Trophoblast cell (in vitro differentiated cells and primary cell): ENCODE data around the gene ERC1.

ENCODE experiments used
- DNase-seq, 2 donors: peaks; one replicate each; pipeline ENCODE4 v3.0.0-alpha.2; 2016
- H2AFZ ChIP-seq: 2 replicates; pipeline ENCODE4 v1.6.1; 2013; ENCODE audit warnings: low read length, moderate library complexity, mild to moderate bottlenecking; ENCODE audit not compliant: insufficient read depth, poor library complexity
- H2AK5ac ChIP-seq: 2 replicates; pipeline ENCODE4 v1.6.1; 2013; ENCODE audit warnings: mild to moderate bottlenecking, low read length
- H2BK120ac ChIP-seq: 2 replicates; pipeline ENCODE4 v1.6.1; 2013; ENCODE audit warnings: low read length, mild to moderate bottlenecking, moderate library complexity; ENCODE audit not compliant: insufficient read depth, poor library complexity
- H2BK12ac ChIP-seq: 2 replicates; pipeline ENCODE4 v1.6.1; 2013; ENCODE audit warnings: mild to moderate bottlenecking, low read length, moderate library complexity
- H2BK5ac ChIP-seq: 2 replicates; pipeline ENCODE4 v1.6.1; 2013; ENCODE audit warnings: low read length, low read depth, moderate library complexity, mild to moderate bottlenecking; ENCODE audit not compliant: poor library complexity
- H3K14ac ChIP-seq: 2 replicates; pipeline ENCODE4 v1.6.1; 2013; ENCODE audit warnings: mild to moderate bottlenecking, low read length
- H3K18ac ChIP-seq: 2 replicates; pipeline ENCODE4 v1.6.1; 2013; ENCODE audit warnings: mild to moderate bottlenecking, low read length
- H3K23ac ChIP-seq: 2 replicates; pipeline ENCODE4 v1.6.1; 2013; ENCODE audit warnings: low read length
- H3K27ac ChIP-seq: 2 replicates; pipeline ENCODE4 v1.5.1; 2013; ENCODE audit warnings: low read depth, mild to moderate bottlenecking, inconsistent platforms, low read length, moderate library complexity
- H3K27me3 ChIP-seq: 2 replicates; pipeline ENCODE4 v1.6.1; 2013; ENCODE audit warnings: inconsistent platforms, mild to moderate bottlenecking, low read length, moderate library complexity; ENCODE audit not compliant: insufficient read depth
- H3K36me3 ChIP-seq, 2 experiments: 1 replicate in 1 of 2; 2 replicates in 1 of 2; pipeline ENCODE4 v1.6.1; 2013; ENCODE audit warnings: low read length in 2 of 2, mild to moderate bottlenecking in 2 of 2, moderate library complexity in 1 of 2; ENCODE audit not compliant: insufficient read depth in 2 of 2, control insufficient read depth in 1 of 2
- H3K4ac ChIP-seq: 2 replicates; pipeline ENCODE4 v1.6.1; 2013; ENCODE audit warnings: low read depth, mild to moderate bottlenecking, low read length, moderate library complexity
- H3K4me1 ChIP-seq, 2 experiments: 1 replicate in 1 of 2; 2 replicates in 1 of 2; pipeline ENCODE4 v1.6.1; 2013; ENCODE audit warnings: low read length in 2 of 2, mild to moderate bottlenecking in 2 of 2, moderate library complexity in 1 of 2; ENCODE audit not compliant: insufficient read depth in 2 of 2, control insufficient read depth in 1 of 2
- H3K4me2 ChIP-seq: 2 replicates; pipeline ENCODE4 v1.6.1; 2013; ENCODE audit warnings: inconsistent platforms, mild to moderate bottlenecking, low read length, moderate library complexity
- H3K4me3 ChIP-seq: 2 replicates; pipeline ENCODE4 v1.5.1; 2013; ENCODE audit warnings: mild to moderate bottlenecking, low read depth, low read length, inconsistent platforms
- H3K79me1 ChIP-seq: one replicate; pipeline ENCODE4 v1.6.1; 2013; ENCODE audit warnings: low read length
- H3K79me2 ChIP-seq: 2 replicates; pipeline ENCODE4 v1.6.1; 2013; ENCODE audit warnings: low read length, mild to moderate bottlenecking; ENCODE audit not compliant: control insufficient read depth, insufficient read depth, poor library complexity
- H3K9ac ChIP-seq: 2 replicates; pipeline ENCODE4 v1.6.1; 2013; ENCODE audit warnings: mild to moderate bottlenecking, low read length
- H3K9me3 ChIP-seq: 2 replicates; pipeline ENCODE4 v1.6.1; 2013; ENCODE audit warnings: low read depth, mild to moderate bottlenecking, control low read depth, inconsistent platforms, low read length; ENCODE audit not compliant: insufficient read depth
- H4K12ac ChIP-seq: 2 replicates; pipeline ENCODE4 v1.6.1; 2013; ENCODE audit warnings: low read depth, mild to moderate bottlenecking, low read length, moderate library complexity
- H4K8ac ChIP-seq: 2 replicates; pipeline ENCODE4 v1.6.1; 2013; ENCODE audit warnings: low read depth, mild to moderate bottlenecking, low read length, moderate library complexity
- H4K91ac ChIP-seq: one replicate; pipeline ENCODE4 v1.6.1; 2013; ENCODE audit warnings: low read depth, mild to moderate bottlenecking, low read length, moderate library complexity
- WGBS: extraction: QIAGEN DNeasy Blood & Tissue Kit; methylation state at CpG from one replicate; pipeline ENCODE4 v1.1.7; 2013; ENCODE audit warnings: missing lambda C conversion rate; ENCODE audit not compliant: insufficient read length, insufficient coverage; ENCODE audit errors: extremely low coverage; 5-methylcytosine and 5-hydroxymethylcytosine counted together

Gene ERC1

DNA sequence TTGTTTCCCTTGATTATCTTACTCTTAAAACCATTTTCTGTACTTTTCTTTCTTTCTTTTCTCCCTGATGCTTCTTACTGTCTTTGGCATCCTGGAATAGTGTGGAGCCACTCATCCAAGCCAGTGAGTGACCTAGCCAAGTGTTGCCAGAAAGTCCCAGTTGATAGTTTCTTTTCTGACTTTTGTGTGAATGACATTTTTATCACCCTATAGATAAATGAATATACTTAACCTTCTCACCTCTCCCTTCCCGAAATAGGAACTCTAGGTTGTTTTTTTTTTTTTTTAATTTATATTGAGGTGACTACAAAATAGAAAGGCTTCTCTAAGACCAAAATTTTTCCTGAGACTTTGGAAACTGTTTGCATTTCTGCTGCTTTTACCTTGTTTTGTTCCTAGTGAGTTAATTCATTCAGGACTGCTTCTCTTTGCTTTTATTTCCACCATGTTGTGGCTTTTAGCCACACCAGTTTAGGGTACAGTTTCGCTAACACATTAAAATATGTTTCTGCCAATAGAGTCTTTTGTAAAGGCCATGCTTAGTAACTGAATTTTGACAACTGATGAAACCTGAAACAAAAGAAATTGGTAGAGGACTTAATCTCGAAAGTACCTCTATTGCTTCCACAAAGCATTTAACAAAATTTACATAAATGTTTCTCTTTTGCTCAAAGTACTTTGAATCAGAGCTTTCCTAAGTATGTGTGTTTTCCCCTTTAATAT, 194.6 kb downstream of the ERC1 start:
- DNase-seq = no peak
- H3K14ac ChIP-seq = no peak overlapping the region
- no peaks in the 10 kb centered on the region for H3K9me3 ChIP-seq
- no peak overlapping the region for H3K9ac ChIP-seq
- no peak overlapping the region for H2AK5ac ChIP-seq
- no peak overlapping the region for H4K12ac ChIP-seq
- H3K4ac ChIP-seq = no peak overlapping the region
- H2AFZ ChIP-seq = no peak overlapping the region
- no peak overlapping the region for H3K4me3 ChIP-seq
- no peak overlapping the region for H3K23ac ChIP-seq
- no peaks in the 10 kb centered on the region for H3K4me1 ChIP-seq
- H3K27ac ChIP-seq = no peak overlapping the region
- no peak overlapping the region for H4K91ac ChIP-seq
- WGBS = no CpG with 5 or more reads among the region's 3 CpGs
- no peak overlapping the region for H4K8ac ChIP-seq
- no peak overlapping the region for H2BK120ac ChIP-seq
- H2BK5ac ChIP-seq = no peak overlapping the region
- no peak overlapping the region for H2BK12ac ChIP-seq
- H3K4me2 ChIP-seq = no peak overlapping the region
- H3K18ac ChIP-seq = no peak overlapping the region
- H3K27me3 ChIP-seq = no peaks in the 10 kb centered on the region
- peaks cover under 1 to 2% of the 10 kb centered on the region in 2 experiments for H3K36me3 ChIP-seq
- H3K79me1 ChIP-seq = no peaks in the 10 kb centered on the region
- no peaks in the 10 kb centered on the region for H3K79me2 ChIP-seq

DNA sequence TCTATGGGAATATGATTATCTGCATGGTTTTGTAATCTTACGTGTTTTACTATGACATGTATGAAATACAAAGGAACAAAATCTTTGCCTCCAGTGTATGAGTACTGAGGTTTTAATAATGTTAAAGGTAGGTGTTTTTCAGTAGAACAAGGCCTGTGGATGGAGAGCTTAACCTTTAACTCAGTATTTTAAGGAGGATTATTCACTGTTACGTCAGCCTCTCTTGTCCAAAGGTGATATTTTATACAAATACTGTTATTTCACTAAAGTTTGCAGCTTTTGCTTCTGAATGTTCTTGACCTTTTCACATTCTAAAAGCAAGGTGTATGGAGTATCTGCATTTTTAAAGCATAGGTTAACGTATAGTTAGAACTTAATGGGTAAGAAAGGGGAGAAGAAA, 195.3 kb downstream of the ERC1 start:
- no peak overlapping the region for H3K4me3 ChIP-seq
- no peak overlapping the region for H2BK5ac ChIP-seq
- no peak overlapping the region for H4K8ac ChIP-seq
- no peak overlapping the region for H3K4ac ChIP-seq
- H2AFZ ChIP-seq = no peak overlapping the region
- no peak for DNase-seq
- no peak overlapping the region for H3K14ac ChIP-seq
- H3K79me2 ChIP-seq = no peaks in the 10 kb centered on the region
- peaks cover 1 to 2% of the 10 kb centered on the region in 2 experiments for H3K36me3 ChIP-seq
- H3K79me1 ChIP-seq = no peaks in the 10 kb centered on the region
- H3K27ac ChIP-seq = no peak overlapping the region
- H4K12ac ChIP-seq = no peak overlapping the region
- H2BK12ac ChIP-seq = no peak overlapping the region
- no peak overlapping the region for H3K4me2 ChIP-seq
- H3K27me3 ChIP-seq = no peaks in the 10 kb centered on the region
- no peak overlapping the region for H3K18ac ChIP-seq
- no peak overlapping the region for H3K9ac ChIP-seq
- no peaks in the 10 kb centered on the region for H3K4me1 ChIP-seq
- H3K23ac ChIP-seq = no peak overlapping the region
- H4K91ac ChIP-seq = no peak overlapping the region
- no peak overlapping the region for H2BK120ac ChIP-seq
- no CpG with 5 or more reads among the region's 3 CpGs for WGBS
- H2AK5ac ChIP-seq = no peak overlapping the region
- H3K9me3 ChIP-seq = no peaks in the 10 kb centered on the region

DNA sequence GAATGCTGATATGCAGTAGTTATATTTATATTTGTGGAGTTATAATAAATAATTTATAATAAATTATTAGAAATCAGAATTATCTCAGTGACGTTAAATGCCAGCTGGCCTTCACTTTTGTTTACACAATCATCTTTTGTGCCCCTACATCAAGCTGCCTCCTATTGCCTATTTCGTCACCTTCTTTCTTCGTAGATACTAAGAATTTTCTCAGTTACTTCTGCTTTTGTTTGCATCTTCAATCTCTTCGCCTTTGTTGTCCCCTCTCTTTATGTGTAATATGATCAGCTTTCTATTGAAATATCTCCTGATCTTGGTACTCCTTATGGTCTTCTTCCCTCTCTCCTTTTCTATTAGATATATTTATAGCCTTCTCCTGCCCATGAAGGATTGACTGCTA, 197.0 kb downstream of the ERC1 start:
- Histone ChIP-seq H3K9ac (no peak overlapping the region), H3K79me1 (no peaks in the 10 kb centered on the region), H4K91ac (no peak overlapping the region), H3K36me3 (peaks cover 1 to 2% of the 10 kb centered on the region in 2 experiments), H4K8ac (no peak overlapping the region), H3K79me2 (no peaks in the 10 kb centered on the region), H3K18ac (no peak overlapping the region), H3K4me3 (no peak overlapping the region), H3K4me1 (no peaks in the 10 kb centered on the region), H3K4ac (no peak overlapping the region), H3K4me2 (no peak overlapping the region), H4K12ac (no peak overlapping the region), H2BK12ac (no peak overlapping the region), H2BK5ac (no peak overlapping the region), H2AK5ac (no peak overlapping the region), H2AFZ (no peak overlapping the region), H2BK120ac (no peak overlapping the region), H3K23ac (no peak overlapping the region), H3K9me3 (no peaks in the 10 kb centered on the region), H3K14ac (no peak overlapping the region), H3K27ac (no peak overlapping the region), H3K27me3 (no peaks in the 10 kb centered on the region)
- no peak for DNase-seq
- WGBS = no CpG with 5 or more reads among the region's 4 CpGs

DNA sequence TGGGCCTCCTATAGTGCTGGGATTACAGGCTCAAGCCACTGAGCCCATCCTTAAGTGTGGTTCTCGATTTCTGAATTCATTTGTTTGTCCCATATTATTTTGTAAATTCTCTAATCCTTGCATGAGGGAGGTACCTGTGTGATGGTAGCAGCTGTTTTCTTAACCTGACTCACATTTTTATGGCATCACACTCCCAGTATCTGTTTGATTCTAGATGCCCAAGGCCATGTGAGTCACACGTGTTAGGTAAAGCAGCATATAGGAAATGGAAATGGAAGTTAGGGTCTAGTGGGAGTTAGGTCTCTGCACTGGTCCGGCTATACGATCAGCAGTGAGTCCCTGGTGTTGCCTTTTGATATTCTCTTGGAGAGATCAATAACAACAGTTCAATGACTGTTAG, 198.1 kb downstream of the ERC1 start:
- no peak overlapping the region for H3K18ac ChIP-seq
- H2AFZ ChIP-seq = no peak overlapping the region
- peak; percentile 85 to 93 for DNase-seq
- H2BK120ac ChIP-seq = no peak overlapping the region
- H3K4ac ChIP-seq = no peak overlapping the region
- no peak overlapping the region for H2BK5ac ChIP-seq
- WGBS = no CpG with 5 or more reads among the region's 4 CpGs
- H3K79me1 ChIP-seq = no peaks in the 10 kb centered on the region
- no peaks in the 10 kb centered on the region for H3K9me3 ChIP-seq
- H3K4me2 ChIP-seq = no peak overlapping the region
- no peak overlapping the region for H3K27ac ChIP-seq
- no peaks in the 10 kb centered on the region for H3K27me3 ChIP-seq
- H4K91ac ChIP-seq = no peak overlapping the region
- no peaks in the 10 kb centered on the region for H3K4me1 ChIP-seq
- H2BK12ac ChIP-seq = no peak overlapping the region
- H3K4me3 ChIP-seq = no peak overlapping the region
- no peak overlapping the region for H4K12ac ChIP-seq
- no peaks in the 10 kb centered on the region for H3K79me2 ChIP-seq
- no peak overlapping the region for H2AK5ac ChIP-seq
- no peak overlapping the region for H3K23ac ChIP-seq
- H3K9ac ChIP-seq = no peak overlapping the region
- H3K36me3 ChIP-seq = peaks cover 1 to 2% of the 10 kb centered on the region in 2 experiments
- no peak overlapping the region for H3K14ac ChIP-seq
- no peak overlapping the region for H4K8ac ChIP-seq
